ENCODE measurements around the gene CFAP46. TPM values are rescaled to one million over a fixed set of nuclear protein-coding genes. Genes with fewer than 3 reads are reported as not detected.
"Not testable (repeated sequence)": the region's sequence is repeated elsewhere in the genome, so short reads cannot be mapped to it uniquely, and the experiment has no call there.

Gene CFAP46
- total and polyA plus RNA-seq, 12 donors: 0.36 to 1.9 (median 1.1) TPM

DNA sequence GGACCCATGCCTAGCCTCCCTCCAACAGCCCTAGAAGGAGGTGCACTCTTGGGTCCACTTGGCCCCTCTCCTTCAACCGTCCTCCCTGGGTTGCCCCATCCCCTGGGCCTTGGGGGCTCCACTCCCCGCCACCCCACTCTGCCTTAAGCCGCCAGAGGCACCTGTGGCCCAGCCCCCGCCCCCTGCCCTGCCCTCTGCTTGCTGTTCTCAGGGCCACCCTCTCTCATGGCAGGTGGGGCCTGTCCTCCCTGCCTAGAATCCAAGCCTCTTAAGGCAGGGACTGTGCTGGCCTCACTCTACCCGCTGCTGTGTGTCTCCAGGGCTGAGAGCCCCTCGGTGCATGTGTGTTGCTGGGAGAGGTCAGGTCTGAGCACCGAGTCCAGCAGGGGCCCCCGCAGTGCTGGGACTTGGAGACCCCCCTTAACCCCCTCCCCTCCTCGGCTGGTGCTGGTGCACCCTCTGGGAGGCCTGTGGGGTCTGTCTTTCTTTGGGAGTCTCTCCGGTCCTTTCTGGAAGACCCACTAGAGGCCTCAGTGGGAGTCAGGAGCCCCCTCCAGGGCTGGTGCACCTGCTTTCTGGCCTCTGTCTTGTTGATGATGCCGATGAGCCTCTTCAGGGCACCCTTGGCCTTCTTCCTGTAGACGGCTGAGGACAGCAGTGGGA is 43.8 kb downstream of the CFAP46 start:
- Histone ChIP-seq H3K9me3 (peaks cover 0 to 24% (median 2%) of the 10 kb centered on the region in 11 donors), H3K36me3 (no peaks in the 10 kb centered on the region), H3K4me1 (no peaks in the 10 kb centered on the region), H3K4me3 (no peak overlapping the region), H3K27me3 (peaks cover 0 to 16% (median 6%) of the 10 kb centered on the region in 7 donors), H3K27ac (no peak overlapping the region)
- peak in 1 of 2 donors; percentile 4 for DNase-seq
- intact Hi-C loops (cut with DNase I): no loop called here
- TF ChIP-seq CTCF (IDR thresholded peaks at IDR 0.05): no peak
- ATAC-seq: peak in 1 of 8 donors; percentile 52
- WGBS, 2 donors: 83 to 84% methylated on average over 12 of the region's 12 CpGs

DNA sequence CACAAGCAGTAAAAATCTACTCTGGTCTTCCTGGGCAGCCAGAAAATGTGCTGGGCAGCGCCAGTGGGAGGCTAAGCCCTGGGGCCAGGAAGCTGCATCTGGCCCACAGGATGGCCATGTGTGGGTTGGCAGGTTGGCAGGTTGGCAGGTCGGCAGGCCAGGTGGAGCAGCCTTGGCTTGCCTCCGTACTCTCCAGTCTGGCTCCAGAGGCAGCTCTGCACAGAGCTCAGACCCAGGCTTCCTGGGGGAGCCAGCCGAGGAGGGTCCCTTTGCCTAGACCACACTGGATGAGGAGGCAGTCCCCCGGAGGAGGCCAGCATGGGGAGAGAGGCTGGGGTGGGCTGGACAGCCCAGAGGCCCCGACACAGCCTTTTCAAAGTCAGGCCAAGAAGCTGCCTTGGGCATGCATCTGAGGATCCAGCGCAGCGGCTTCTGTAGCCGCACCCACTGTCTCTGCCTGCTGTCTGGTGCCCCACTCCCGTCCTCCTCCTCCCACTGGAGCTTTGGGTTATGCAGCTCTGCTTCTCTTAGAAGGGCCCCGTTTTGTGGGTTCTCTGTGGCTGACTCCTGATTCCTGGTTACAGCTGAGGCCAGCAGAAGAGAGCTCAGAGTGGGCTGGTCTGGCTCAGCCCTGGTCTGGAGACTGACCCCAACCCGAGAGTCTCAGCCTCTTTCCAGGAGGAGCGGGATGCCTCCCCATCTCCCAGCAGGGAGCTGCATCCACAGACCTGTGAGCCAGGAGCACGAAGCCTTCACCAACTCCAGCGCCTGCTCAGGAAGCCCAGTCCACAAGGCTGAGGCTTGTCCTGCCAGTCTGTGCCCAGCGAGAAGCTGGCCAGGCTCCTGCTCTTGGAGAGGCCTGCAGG is 44.6 kb downstream of the CFAP46 start:
- TF ChIP-seq CTCF (IDR thresholded peaks at IDR 0.05): no peak
- ATAC-seq (no peak), DNase-seq (peak in 1 of 2 donors; percentile 1)
- H3K27ac ChIP-seq: no peak overlapping the region
- no peak overlapping the region for H3K4me3 ChIP-seq
- H3K9me3 ChIP-seq: peaks cover 0 to 24% (median 2%) of the 10 kb centered on the region in 11 donors
- H3K27me3 ChIP-seq: peaks cover 0 to 24% (median 13%) of the 10 kb centered on the region in 7 donors
- peaks cover 0 to under 1% (median 0%) of the 10 kb centered on the region in 9 donors for H3K4me1 ChIP-seq
- no peaks in the 10 kb centered on the region for H3K36me3 ChIP-seq
- 79 to 84% methylated on average over 16 of the region's 16 CpGs for WGBS, 2 donors
- intact Hi-C loops (cut with DNase I): no loop called here

DNA sequence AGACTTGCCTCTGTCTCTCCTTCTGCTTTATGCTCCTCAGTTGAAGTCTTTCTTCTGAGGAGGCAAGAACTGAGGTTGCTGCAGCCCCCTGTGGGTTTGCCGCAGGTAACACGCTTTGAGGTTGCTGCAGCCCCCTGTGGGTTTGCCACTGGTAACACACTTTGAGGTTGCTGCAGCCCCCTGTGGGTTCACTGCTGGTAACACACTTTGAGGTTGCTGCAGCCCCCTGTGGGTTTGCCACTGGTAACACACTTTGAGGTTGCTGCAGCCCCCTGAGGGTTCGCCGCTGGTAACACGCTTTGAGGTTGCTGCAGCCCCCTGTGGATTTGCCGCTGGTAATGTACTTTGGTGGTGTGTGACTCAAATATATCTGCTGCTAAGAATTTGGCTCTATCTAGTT is 48.6 kb downstream of the CFAP46 start:
- DNase-seq; H3K4me3 ChIP-seq; ATAC-seq; H3K27ac ChIP-seq; H3K36me3 ChIP-seq; intact Hi-C loops (cut with DNase I); H3K9me3 ChIP-seq: not testable (repeated sequence)
- WGBS, 2 donors: 33 to 35% methylated on average over 6 of the region's 6 CpGs
- Histone ChIP-seq H3K27me3 (peaks cover 0 to 56% (median 46%) of the 10 kb centered on the region in 7 donors), H3K4me1 (peaks cover 0 to 15% (median 6%) of the 10 kb centered on the region in 9 donors)

DNA sequence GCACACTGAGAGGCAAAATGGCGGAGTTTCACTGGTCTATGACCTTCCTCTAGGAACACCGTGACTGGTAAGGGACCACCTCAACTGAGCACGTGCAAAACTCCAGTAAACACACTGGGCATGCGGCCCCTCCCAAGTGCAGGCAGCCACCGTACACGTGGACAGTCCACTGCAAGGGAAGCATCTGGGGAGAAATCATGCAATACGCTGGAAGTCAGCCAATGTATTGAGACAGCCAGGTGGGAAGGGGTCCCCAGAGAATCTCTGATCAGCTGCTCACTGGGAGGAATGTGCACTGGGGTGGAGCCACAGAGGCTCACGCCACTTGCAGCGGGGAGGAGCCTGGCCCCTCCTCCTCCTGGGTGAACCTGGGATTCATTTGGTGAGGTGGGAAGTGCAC is 49.3 kb downstream of the CFAP46 start:
- Histone ChIP-seq H3K9me3 (peaks cover 0 to 9% (median 0%) of the 10 kb centered on the region in 11 donors), H3K4me1 (peaks cover 0 to 15% (median 6%) of the 10 kb centered on the region in 9 donors), H3K4me3 (no peak overlapping the region), H3K36me3 (no peaks in the 10 kb centered on the region), H3K27me3 (peaks cover 0 to 57% (median 46%) of the 10 kb centered on the region in 7 donors), H3K27ac (no peak overlapping the region)
- ATAC-seq: no peak
- TF ChIP-seq CTCF (IDR thresholded peaks at IDR 0.05): no peak
- 49 to 61% methylated on average over 9 of the region's 9 CpGs for WGBS, 2 donors
- intact Hi-C loops (cut with DNase I): no loop called here
- no peak for DNase-seq
